Measurements from ENCODE around the gene AKAP8L.
"Not testable (repeated sequence)": the region's sequence is repeated elsewhere in the genome, so short reads cannot be mapped to it uniquely, and the experiment has no call there.

AKAP8L gene

GRCh38 chr19:15417699-15418098 is 1.1 kb downstream of the AKAP8L start:
- peak; percentile 22 for DNase-seq

DNA sequence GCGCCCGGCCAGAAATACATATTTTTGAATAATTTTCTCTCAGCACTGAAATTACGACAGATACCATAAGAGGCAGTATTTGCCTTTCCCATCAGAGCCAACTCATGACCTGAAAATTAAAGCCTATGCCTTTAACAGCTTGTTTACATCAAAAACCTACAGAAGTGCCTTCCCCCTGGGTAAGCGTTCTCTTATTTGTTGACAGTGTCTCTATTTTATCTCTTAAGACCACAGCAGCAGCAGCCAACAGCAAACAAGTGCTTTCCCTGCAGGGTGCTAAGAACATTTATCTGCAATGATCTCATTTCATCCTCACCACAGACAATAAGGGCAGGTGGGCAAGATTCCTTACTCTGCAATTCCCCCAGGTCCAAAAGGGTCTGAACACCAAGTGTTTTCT is 6.0 kb downstream of the AKAP8L start:
- DNase-seq, result no peak

- DNase-seq, result not testable (repeated sequence)
These were observed 7.4 kb downstream of the AKAP8L start for GRCh38 chr19:15411351-15411750.

DNA sequence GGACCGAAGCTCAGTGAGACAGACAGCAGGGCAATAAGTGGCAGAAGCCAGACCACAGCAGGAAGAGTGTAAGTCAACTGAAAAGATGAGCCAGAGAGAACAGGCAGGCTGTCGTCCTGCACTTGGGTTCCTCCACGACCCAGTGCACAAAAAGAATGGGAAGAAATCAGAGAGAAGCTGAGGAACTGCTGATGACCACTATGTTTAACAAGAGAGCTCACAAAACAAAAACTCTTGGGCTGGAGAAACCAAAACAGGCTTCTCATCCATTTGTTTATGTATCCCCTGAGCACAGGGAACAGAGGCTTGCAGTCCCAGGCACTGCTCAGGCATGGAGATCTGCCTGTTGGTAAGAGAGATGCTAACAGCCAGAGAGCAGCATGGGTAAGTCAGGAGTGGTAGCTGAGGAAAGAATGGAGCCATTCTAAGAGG is 14.0 kb downstream of the AKAP8L start:
- DNase-seq, result no peak

GRCh38 chr19:15404097-15404779 is 14.6 kb downstream of the AKAP8L start:
- DNase-seq, result no peak

DNA sequence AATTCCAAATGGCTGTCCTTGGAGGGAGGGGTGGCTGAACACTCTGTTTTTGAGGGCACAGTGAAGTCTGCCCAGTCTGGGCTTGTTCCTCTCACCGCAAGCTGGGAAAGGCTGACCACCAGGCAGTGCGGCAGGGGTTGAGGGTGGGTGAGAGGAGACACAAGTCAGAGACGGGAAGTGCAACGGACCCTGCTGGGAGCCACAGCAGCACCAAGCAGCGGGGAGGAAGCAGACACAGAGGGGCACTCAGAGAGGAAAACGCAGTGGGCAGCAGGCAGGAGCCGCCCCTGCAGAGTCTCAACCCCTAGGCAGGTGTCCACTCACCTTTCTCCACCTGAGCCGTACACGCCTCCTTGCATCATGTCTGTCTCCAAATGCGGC is 15.6 kb downstream of the AKAP8L start:
- DNase-seq, result no peak

DNA sequence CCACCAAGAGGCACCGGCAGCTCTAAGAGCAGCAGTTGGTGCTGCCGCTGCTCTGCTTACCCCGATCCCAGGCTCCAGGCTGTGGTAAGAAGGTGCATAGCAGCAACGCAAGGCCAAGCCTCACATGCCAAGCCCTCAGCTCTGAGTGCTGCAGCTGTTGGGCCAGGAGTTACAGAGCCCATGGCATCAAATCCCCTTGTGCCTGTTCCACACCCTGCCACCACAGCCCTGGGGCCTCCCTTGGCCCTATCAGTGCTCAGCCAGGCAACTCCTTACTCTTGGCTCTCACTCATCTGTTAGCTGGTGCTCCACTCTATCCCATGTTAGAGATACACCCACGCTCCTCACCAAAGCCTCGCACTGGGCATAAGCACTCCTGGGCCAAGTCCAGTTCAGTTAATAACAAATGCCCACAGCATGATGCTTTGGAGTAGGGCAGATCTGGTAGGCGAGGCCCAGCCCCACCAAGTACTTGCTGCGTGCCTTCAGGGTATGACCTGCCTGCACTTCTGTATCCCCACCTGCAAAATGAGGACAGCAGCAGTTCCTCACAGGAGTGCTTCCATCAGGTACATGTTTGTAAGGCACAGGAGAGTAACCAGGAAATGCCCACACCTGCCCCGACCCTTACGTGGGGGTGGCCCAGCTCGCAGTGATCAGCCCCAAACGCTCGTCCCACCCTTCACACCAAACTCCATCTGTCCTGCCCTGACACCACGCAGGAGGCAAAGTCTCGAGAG is 16.2 kb downstream of the AKAP8L start:
- no peak for DNase-seq

DNA sequence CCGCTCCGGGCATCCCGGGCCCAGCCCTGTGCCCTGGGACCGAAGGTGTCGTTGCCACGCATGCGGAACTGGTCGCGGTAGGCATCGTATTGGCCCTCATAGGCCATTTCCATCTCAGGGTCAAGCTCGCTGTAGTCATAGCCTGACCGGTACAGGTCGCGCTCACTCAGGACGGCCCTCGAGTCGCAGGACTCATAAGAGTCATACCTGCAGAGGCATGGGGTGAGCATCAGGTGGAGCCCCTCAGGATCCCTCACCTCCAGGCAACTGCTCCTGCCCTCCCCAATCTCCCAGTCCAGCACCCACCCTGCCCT is 17.4 kb downstream of the AKAP8L start:
- DNase-seq, result no peak

DNA sequence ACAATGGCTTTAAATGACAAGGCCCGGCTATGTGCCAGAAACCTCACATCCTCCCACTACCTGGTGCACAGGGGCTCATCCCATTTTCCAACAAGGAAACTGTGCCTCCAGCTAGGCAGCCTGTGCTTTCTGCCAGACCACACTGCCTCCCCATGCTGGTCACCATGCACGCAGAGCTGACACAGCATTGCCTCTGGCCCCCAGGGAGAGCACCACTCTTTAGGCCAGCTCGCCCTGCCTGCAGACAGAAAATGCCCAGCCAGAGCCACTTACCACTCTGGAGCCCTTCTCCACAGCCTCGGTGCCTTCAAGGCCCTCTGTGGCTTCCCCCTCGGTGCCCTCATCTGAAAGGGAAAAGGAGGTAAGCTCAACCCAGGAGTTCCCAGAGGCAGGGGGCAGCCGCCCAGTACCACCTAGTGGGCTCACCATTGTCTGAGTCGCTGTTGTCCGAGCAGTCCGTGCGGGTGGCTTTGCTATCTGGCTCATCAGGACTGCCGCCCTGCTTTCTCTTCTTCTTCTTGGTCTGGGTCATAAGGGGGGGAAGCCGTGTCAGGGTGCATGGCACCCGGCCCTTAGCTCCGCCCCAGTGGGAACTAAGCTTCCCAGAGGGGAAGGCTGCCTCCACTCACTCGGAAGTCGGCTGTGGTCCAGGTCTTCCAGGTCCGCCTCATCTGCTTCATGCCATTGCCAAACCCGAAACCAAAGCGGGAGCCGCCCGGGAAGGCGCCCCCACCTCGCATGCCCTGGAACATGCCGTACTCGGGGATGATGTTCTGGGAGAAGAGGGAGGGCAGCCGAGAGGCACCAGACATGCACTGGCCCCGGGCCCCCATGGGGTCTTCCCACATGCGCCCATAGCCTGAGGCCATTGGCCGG is 18.0 kb downstream of the AKAP8L start:
- DNase-seq, result no peak

- DNase-seq, result no peak
These were observed 19.2 kb downstream of the AKAP8L start for GRCh38 chr19:15399635-15400034.

DNA sequence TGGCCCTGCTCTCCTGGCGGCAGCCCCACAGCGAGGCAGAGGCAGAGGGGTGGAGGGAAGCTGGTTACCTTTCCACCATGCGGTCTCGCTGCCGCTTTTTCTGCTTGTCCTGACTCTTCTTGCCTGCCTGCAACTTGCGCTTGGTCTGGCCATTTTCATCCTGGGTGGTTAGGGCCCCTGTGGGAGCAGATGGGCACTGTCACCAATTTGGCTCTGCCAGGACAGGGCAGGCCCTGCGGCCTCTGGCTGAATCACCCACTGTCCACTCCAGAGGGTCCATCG is 19.6 kb downstream of the AKAP8L start:
- no peak for DNase-seq

- DNase-seq, result no peak
These were observed 20.1 kb downstream of the AKAP8L start for GRCh38 chr19:15398501-15399233.

DNA sequence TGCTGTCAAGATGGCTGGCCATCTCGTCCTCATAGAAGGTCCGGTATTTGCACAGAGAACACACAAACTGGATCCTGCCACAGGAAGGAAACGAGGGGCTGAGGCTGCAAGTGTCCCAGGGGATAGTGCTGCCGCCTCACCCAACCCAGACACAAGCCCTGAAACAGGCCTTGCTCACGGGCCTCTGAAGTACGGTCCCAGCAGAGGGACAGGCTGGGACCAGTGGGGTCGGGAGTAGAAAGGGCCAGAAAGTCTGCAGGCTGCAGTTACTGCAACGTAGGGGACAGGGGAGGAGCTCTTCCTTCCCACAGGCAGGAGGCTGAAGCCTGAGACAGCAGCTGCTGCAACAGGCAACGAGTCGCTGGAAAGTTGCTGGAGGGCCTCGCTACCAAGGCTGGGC is 21.0 kb downstream of the AKAP8L start:
- DNase-seq, result no peak

- DNase-seq, result no peak
These were observed 21.6 kb downstream of the AKAP8L start for GRCh38 chr19:15397236-15397635.

DNA sequence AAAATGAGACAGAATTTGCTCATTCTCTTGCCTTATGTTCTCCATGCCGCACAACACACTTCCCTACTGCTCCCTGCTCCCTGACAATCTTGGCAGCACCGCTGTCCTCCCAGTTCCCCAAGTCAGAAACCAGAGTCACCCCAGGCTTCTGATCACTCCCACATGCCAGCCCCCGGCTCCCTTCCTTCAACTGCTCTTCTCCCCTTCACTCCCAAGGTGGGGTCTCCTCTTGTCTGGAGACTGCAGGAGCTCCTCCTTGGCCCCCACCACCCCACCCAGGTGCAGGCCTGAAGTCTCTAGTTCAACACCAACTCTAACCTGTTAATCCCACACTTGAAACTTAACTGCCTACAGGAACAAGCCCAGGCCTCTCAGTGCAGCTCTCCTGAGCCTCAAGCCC is 22.4 kb downstream of the AKAP8L start:
- no peak for DNase-seq

DNA sequence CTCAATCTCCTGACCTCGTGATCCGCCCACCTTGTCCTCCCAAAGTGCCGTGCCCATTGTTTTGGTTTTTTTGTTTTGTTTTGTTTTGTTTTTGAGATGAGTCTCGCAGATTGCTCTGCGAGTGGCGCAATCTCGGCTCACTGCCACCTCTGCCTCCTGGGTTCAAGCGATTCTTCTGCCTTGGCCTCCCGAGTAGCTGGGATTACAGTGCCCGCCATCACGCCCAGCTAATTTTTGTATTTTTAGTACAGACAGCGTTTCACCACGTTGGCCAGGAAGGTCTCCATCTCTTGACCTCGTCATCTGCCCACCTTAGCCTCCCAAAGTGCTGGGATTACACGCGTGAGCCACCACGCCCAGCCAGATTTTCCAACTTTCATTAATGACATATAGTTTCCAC is 23.5 kb downstream of the AKAP8L start:
- DNase-seq, result not testable (repeated sequence)

DNA sequence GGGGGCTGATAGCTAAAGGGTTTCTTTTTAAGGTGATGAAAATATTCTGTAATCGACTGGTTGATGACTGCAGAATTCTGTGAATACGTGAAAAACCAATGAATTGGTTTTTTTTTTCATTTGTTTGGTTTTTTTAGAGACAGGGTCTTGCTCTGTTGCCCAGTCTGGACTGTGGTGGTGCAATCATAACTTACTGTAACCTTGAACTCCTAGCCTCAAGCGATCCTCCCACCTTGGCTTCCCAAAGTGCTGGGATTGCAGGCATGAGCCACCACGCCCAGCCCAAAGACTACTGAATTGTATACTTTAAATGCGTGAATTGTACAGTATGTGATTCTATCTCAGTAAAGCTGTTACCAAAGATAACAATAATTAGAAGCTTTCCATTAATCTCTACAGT is 24.4 kb downstream of the AKAP8L start:
- DNase-seq, result no peak

DNA sequence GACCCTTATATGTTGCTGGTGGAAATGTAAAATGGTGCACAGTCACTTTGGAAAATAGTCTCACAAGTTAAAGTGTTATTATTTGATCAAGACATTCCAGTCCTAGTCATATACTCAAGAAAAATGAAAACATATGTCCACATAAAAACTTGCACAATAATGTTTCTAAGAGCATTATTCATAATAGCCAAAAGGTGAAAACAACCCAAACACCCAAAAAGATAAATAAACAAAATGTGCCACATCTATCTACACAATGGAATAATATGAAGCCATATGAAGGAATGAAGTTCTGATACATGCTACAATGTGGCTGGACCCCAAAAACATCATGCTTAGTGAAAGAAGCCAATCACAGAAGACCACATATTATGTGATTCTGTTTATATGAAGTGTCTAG is 24.8 kb downstream of the AKAP8L start:
- no peak for DNase-seq

GRCh38 chr19:15390814-15391213 is 28.0 kb downstream of the AKAP8L start:
- no peak for DNase-seq

DNA sequence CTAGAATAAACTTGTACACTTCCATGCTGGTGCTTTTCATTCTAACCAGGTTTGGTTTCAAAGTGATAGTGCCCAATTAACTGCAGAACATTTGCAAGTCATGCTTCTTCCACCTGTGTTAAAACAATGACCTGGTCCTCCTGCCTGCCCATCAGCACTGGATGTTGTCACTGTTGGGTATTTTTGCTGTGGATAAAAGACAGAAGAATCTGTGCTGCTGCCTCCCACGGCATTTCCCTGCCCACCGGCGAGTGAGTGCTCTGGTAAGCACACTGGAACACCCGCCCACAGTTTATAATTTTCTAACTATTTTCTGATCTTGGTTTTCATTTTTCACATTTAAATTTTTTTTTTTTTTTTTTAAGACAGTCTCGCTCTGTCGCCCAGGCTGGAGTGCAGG is 36.9 kb downstream of the AKAP8L start:
- no peak for DNase-seq

DNA sequence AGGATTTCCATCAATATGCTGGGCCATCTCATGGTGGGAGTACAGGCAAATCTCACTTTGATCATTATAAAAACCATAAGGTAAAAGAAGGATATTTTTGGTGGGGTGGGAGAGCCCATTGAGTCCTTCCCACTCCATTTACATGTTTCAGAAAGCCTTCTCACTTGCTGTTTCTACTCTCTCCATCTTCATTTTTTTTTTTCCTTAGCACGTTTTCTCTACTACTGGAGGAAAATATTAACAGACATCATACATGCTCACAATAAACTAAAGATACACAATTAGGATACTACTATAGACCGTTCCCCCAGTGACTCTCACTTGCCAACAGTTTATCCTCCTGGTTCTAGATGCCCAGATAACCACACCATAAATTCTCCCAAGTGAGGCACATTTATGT is 37.4 kb downstream of the AKAP8L start:
- DNase-seq, result no peak

DNA sequence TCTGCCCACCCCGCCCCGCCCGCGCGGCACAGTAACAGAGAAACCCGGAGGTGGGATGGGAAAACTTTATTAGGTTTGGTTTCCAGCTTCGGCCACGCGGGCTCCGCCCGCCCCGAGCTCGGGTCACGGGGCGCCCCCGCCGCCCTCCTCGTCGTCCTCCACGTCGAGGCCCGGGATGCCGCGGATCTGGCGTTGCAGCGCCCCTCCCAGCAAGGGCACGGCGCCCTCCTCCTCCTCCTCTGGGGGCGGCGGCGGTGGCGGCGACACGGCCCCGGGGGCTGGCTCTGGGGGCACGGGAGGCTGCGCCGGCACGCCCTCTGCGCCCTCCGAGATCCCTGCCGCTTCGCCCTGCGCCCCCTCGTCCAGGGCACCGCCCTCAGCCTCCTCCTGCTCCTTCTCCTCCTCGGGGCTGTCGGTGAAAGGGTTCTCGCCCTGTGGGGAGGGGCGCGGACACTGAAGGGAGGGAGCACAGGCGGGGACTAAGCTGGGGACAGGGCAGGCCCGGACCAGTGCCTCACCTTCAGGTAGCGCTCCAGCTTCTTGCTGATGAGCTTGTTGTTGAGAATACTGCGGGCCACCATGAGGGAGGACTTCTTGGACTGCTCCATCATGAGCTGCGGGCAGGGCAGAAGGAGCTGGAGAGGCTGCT is 38.7 kb downstream of the AKAP8L start:
- peak; percentile 48 for DNase-seq
